Colonic mucosa (tissue), 4 donors: ENCODE data around the gene SLC12A4. TPM values are rescaled to one million over a fixed set of nuclear protein-coding genes. Genes with fewer than 3 reads are reported as not detected.
"Not testable (repeated sequence)": the region's sequence is repeated elsewhere in the genome, so short reads cannot be mapped to it uniquely, and the experiment has no call there.

ENCODE experiments used
- DNase-seq: peaks from one replicate; pipeline ENCODE4 v3.0.0-alpha.2; 2020
- H3K27ac ChIP-seq: fragments of 200-600 bp; one replicate; pipeline ENCODE4 v1.8.0; 2021
- H3K27me3 ChIP-seq: fragments of 200-600 bp; one replicate; pipeline ENCODE4 v1.8.0; 2021
- H3K36me3 ChIP-seq: fragments of 200-600 bp; one replicate; pipeline ENCODE4 v1.8.0; 2021
- H3K4me1 ChIP-seq: fragments of 200-600 bp; one replicate; pipeline ENCODE4 v1.8.0; 2021; ENCODE audit warnings: mild to moderate bottlenecking
- H3K4me3 ChIP-seq: fragments of 200-600 bp; one replicate; pipeline ENCODE4 v1.8.0; 2021
- H3K9ac ChIP-seq, 2 donors: one replicate each; pipeline ENCODE4 v1.7.0; 2013; ENCODE audit warnings: control low read depth in 2 of 2, low read depth in 2 of 2, low read length in 2 of 2
- H3K9me3 ChIP-seq: fragments of 200-600 bp; one replicate; pipeline ENCODE4 v1.8.0; 2021
- CTCF ChIP-seq: fragments of 200-600 bp; IDR thresholded peaks from one replicate; pipeline ENCODE4 v1.8.0; 2022; ENCODE audit warnings: antibody characterized with exemption, mild to moderate bottlenecking
- intact Hi-C: fragments of 100-400 bp; cut with DNase I; formaldehyde crosslinking; loops from one replicate; pipeline ENCODE4 v1.14.1; 2022
- total RNA-seq, 2 donors: library from RNA; stranded (reverse); fragmentation: NEBNext Ultra II Directional in 1 of 2; extraction: Animal tissue kit (Norgen Biotek cat#: 25700) in 1 of 2; gene quantifications; one replicate each; pipeline ENCODE4 v1.2.1, GENCODE V29; 2021
- donor health status: healthy.
- donor health status: DM: no; HTN: no; CAD: no.
- donor health status: DM: no; HTN: no; CAD: no.

SLC12A4 gene
- total RNA-seq, 2 donors from 2014 or later = 8.7 to 17.0 TPM

- TF ChIP-seq CTCF = no peak
- intact Hi-C loops = no loop called here
- Histone ChIP-seq H3K9ac (no peak overlapping the region), H3K36me3 (no peaks in the 10 kb centered on the region), H3K27me3 (no peaks in the 10 kb centered on the region), H3K4me3 (no peak overlapping the region), H3K4me1 (no peaks in the 10 kb centered on the region), H3K9me3 (no peaks in the 10 kb centered on the region), H3K27ac (peak overlapping the region; percentile 55)
- no peak for DNase-seq
Observed at GRCh38 chr16:68005211-68005610, 36.8 kb upstream of the SLC12A4 start.

- intact Hi-C loops = no loop called here
- no peaks in the 10 kb centered on the region for H3K4me1 ChIP-seq
Observed at GRCh38 chr16:68003031-68003430, 34.6 kb upstream of the SLC12A4 start.

GRCh38 chr16:68000450-68000849 is 32.0 kb upstream of the SLC12A4 start:
- peak overlapping the region; percentile 34 for H3K27ac ChIP-seq
- intact Hi-C loops = no loop called here
- no peaks in the 10 kb centered on the region for H3K9me3 ChIP-seq
- no peak overlapping the region for H3K4me3 ChIP-seq
- H3K4me1 ChIP-seq = no peaks in the 10 kb centered on the region
- H3K9ac ChIP-seq = peak overlapping the region in 1 of 2 donors; percentile 58
- DNase-seq = no peak
- H3K27me3 ChIP-seq = no peaks in the 10 kb centered on the region
- no peak for TF ChIP-seq CTCF
- H3K36me3 ChIP-seq = no peaks in the 10 kb centered on the region

More at GRCh38 chr16:68003031-68003430, 34.6 kb upstream of the SLC12A4 start:
- no peak overlapping the region for H3K27ac ChIP-seq
- no peaks in the 10 kb centered on the region for H3K36me3 ChIP-seq
- H3K9ac ChIP-seq = no peak overlapping the region
- DNase-seq = no peak
- no peak overlapping the region for H3K4me3 ChIP-seq
- no peaks in the 10 kb centered on the region for H3K9me3 ChIP-seq
- no peak for TF ChIP-seq CTCF
- H3K27me3 ChIP-seq = no peaks in the 10 kb centered on the region

GRCh38 chr16:67999985-68000384 is 31.5 kb upstream of the SLC12A4 start:
- Histone ChIP-seq H3K27ac (peak overlapping the region; percentile 34), H3K36me3 (no peaks in the 10 kb centered on the region), H3K27me3 (no peaks in the 10 kb centered on the region), H3K4me3 (peak overlapping the region; percentile 0), H3K4me1 (no peaks in the 10 kb centered on the region), H3K9me3 (no peaks in the 10 kb centered on the region), H3K9ac (peak overlapping the region in 1 of 2 donors; percentile 58)
- TF ChIP-seq CTCF = no peak
- DNase-seq = no peak
- intact Hi-C loops = loop anchor here (10.0 kb wide), 1 partner anchor 235 kb away; the partner anchor contains the start of gene ESRP2

- H3K9me3 ChIP-seq, H3K27me3 ChIP-seq, H3K36me3 ChIP-seq, H3K4me1 ChIP-seq: not testable (repeated sequence)
- intact Hi-C loops = loop anchor here (10.0 kb wide), 1 partner anchor 236 kb away; the partner anchor contains the start of gene ESRP2
- H3K9ac ChIP-seq = peak within 1 kb of the TSS in 1 of 2 donors; percentile 58
- peak; percentile 31 for DNase-seq
- peak within 1 kb of the TSS; percentile 0 for H3K4me3 ChIP-seq
- peak within 1 kb of the TSS; percentile 34 for H3K27ac ChIP-seq
Observed at GRCh38 chr16:67998779-67999688, 30.6 kb upstream of the SLC12A4 start, which contains the start of gene DPEP2. TSS of gene DPEP2 (minus strand) at chr16:67999484. CDS start at chr16:67993212, 6,272 bp downstream.

GRCh38 chr16:67998231-67998778 is 29.9 kb upstream of the SLC12A4 start:
- not testable (repeated sequence) for H3K4me3 ChIP-seq, H3K27ac ChIP-seq

More at GRCh38 chr16:67998231-67998778, 29.9 kb upstream of the SLC12A4 start:
- intact Hi-C loops = loop anchor here (10.0 kb wide), 1 partner anchor 236 kb away; the partner anchor contains the start of gene ESRP2
- not testable (repeated sequence) for H3K9me3 ChIP-seq, DNase-seq, H3K9ac ChIP-seq, H3K36me3 ChIP-seq, H3K4me1 ChIP-seq, H3K27me3 ChIP-seq
